ENCODE measurements around the gene THRB.
A peak's percentile ranks its signal among the peaks of the same experiment; 100 is the strongest.

The THRB gene

DNA sequence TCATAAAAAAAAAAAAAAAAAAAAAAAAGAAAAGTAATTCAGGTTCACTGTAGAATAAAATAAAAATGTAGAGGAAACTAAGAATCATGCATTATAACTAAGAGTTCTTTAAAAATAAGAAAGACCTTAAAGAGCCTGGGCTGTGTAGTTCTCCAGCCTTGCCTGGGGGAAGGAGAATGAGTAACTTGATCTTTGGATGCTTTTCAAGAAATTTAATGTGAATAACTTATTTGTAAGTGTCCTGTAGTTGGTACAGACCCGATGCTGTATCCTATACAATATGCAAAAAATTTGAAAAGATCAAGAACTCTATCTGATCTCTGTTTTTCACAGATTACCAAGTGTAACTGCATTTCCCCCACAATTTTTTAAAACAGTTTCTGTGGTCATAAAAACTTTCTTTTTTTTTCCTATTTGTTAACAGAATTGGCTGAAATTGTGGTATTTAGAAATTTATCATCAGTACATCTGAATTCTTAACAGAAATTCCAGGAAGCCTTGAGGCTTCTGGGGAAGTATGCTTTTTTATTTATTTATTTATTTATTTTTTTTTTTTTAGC, 195.3 kb downstream of the THRB start:
- DNase-seq (ENCODE audit: low read depth), result peak; percentile 45
- TF ChIP-seq, protein P1, sequence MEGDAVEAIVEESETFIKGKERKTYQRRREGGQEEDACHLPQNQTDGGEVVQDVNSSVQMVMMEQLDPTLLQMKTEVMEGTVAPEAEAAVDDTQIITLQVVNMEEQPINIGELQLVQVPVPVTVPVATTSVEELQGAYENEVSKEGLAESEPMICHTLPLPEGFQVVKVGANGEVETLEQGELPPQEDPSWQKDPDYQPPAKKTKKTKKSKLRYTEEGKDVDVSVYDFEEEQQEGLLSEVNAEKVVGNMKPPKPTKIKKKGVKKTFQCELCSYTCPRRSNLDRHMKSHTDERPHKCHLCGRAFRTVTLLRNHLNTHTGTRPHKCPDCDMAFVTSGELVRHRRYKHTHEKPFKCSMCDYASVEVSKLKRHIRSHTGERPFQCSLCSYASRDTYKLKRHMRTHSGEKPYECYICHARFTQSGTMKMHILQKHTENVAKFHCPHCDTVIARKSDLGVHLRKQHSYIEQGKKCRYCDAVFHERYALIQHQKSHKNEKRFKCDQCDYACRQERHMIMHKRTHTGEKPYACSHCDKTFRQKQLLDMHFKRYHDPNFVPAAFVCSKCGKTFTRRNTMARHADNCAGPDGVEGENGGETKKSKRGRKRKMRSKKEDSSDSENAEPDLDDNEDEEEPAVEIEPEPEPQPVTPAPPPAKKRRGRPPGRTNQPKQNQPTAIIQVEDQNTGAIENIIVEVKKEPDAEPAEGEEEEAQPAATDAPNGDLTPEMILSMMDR (conservative IDR thresholded peaks at IDR 0.05; ENCODE audit: low read depth, low read length), result no peak
- no peak overlapping the region for H3K4me3 ChIP-seq (ENCODE audit: low read depth, low read length)

DNA sequence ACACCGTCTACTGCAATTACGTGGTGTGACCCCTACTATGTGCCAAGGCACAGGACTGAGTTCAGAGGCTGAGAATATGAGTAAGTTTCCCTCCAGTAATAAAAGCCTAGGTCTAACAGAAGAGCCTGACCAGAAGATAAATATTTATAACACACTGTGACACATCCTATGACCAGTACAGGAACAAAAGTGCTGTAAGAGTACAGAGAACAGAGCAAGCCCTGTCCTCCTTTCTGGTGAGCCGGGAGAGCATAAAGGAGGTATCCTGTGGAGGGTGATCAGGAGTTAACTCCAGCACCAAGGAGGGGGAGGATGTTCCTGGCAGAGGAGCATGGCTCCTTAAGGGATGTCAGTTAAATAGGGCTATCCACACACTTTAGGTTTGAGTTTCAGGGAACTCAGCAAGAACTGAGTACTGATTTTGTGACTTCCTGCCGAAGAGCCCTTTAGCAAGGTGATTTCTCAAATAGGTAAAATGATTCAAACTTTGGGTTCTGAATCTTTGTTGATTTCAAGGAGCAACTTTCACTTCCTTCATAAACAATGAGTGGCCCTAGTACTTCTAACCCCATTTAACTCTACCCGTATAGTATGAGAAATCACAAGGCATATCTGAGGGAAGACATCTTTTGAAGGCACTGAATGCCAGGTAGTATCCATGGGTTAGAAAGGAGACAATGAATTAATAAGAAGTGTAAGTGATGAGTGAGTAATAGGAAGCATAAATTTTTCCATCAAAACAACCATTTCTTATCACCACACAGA, 198.0 kb downstream of the THRB start:
- peak; percentile 23 for DNase-seq (ENCODE audit: low read depth)
- no peak overlapping the region for H3K4me3 ChIP-seq (ENCODE audit: low read depth, low read length)
- TF ChIP-seq, protein P1 (conservative IDR thresholded peaks at IDR 0.05; ENCODE audit: low read depth, low read length), result no peak

DNA sequence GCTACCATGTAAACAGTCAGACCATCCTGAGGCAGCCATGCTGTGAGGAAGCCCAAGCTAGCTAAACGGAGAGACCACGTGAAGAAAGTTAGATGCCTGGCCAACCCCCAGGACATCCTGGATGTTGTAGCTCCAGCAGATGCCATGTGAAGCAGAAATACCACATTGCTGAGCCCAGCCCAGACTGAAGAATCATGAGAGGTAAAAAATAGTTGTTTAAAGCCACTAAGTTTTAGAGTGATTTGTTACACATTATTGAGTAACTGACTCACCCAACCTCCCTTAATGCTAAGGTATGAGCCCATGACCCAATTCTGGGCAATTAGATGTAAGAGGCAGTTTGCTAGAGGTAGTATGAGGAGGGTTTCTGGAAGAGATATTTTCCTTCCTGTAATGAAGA, 200.5 kb downstream of the THRB start:
- TF ChIP-seq, protein P1 (conservative IDR thresholded peaks at IDR 0.05; ENCODE audit: low read depth, low read length), result no peak
- DNase-seq (ENCODE audit: low read depth), result no peak
- no peak overlapping the region for H3K4me3 ChIP-seq (ENCODE audit: low read depth, low read length)

DNA sequence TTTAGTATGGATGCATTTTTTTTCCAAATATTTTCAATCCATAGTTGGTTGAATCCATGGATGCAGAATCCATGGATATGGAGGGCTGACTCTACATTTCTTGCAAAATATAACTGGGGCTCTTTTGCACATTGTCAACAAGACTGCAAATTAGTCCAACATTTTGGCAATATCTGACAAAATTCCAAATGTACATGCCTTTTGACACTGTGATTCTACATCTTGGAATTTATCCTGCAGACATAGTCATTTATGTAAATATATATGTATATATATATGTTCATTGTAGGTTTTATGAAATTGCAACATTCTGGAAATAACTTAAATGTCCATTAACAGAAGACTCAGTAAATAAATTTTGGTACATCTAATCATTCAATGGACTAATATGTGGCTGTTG, 203.0 kb downstream of the THRB start:
- TF ChIP-seq, protein P1 (conservative IDR thresholded peaks at IDR 0.05; ENCODE audit: low read depth, low read length), result no peak
- no peak for DNase-seq (ENCODE audit: low read depth)

DNA sequence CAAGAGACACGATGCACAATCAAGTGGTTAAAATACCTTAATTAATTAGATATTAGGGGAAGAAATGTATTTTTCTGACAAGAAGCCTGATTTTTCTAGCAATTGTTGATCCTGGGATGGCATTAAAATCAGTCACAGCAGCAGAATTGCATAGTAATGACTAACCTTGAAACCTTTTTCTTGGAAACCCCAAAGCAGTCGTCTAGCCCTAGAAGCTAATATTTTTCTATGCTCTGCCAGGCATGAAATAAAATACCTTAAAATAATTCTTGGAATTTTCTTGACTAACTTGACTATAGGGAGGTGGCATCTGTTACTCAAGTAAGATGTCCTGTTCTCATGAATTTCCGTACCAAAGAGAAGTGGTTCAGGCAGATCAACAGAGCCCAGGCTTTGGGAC, 204.1 kb downstream of the THRB start:
- H3K4me3 ChIP-seq (ENCODE audit: low read depth, low read length), result no peak overlapping the region
- TF ChIP-seq, protein P1 (conservative IDR thresholded peaks at IDR 0.05; ENCODE audit: low read depth, low read length), result no peak
- DNase-seq (ENCODE audit: low read depth), result peak; percentile 10

More for the DNA sequence above, 203.0 kb downstream of the THRB start:
- no peak overlapping the region for H3K4me3 ChIP-seq (ENCODE audit: low read depth, low read length)

DNA sequence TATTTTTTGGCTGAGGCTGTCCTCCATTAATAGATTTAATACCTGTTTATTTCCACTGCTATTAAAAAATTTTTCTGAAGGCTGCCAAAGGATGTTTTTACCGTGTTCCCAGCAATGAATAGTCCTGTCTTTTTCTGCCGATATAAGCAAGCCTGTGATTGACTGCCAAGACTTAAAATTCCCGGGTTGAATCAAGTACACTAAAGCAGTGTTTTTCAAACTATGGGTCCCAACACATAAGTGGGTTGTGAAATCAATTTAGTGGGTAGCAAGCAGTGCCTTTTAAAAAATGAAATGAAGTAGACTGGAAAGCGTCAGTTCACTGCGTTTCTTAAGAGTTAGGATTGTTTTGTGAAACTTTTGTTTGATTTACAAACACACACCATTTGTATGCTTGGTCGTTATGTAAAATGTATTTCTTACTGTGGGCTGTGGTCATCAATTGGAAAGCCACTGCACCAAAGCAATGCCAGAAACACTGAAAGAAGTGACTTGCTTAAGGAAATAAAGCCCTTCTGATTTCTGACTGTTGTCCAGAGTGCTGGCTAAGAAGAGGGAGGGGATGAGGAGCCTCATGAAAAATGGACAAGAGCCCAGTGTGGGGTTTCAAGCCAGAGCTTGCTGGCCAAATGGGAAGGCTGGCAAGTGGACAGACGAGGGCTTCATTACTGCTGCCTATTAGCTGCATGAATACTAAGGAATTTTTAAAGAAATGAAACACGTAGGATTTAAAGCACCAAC, 206.0 kb downstream of the THRB start:
- TF ChIP-seq, protein P1 (conservative IDR thresholded peaks at IDR 0.05; ENCODE audit: low read depth, low read length), result no peak
- H3K4me3 ChIP-seq (ENCODE audit: low read depth, low read length), result no peak overlapping the region
- DNase-seq (ENCODE audit: low read depth), result no peak
